NCI-H2196 treated with DMSO at 0.1 percent for 48 hours (cell line): ENCODE data around the gene CYP4F22.
"Not testable (repeated sequence)": the region's sequence is repeated elsewhere in the genome, so short reads cannot be mapped to it uniquely, and the experiment has no call there.

Experiments
- DNase-seq: peaks from one replicate; lab custom pipeline; 2025; ENCODE audit not compliant: unreplicated experiment; lab: John Stamatoyannopoulos, UW

CYP4F22 gene

GRCh38 chr19:15564534-15565168, 56.3 kb downstream of the CYP4F22 start:
- no peak for DNase-seq

DNA sequence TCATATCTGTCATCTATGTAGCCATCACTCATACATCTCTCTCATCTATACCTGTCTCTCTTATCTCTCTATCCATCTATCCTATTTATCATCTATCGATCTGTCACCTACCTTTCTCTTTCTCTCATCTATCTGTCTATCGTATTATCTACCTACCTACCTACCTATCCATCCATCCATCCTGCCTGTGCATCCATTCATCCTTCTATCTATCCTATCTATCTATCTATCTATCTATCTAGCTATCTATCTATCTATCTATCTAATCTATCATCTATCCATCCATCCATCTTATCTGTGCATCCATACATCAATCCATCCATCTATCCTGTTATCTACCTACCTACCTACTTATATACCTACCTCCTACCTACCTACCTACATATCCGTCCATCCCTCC, 62.1 kb downstream of the CYP4F22 start:
- no peak for DNase-seq

DNA sequence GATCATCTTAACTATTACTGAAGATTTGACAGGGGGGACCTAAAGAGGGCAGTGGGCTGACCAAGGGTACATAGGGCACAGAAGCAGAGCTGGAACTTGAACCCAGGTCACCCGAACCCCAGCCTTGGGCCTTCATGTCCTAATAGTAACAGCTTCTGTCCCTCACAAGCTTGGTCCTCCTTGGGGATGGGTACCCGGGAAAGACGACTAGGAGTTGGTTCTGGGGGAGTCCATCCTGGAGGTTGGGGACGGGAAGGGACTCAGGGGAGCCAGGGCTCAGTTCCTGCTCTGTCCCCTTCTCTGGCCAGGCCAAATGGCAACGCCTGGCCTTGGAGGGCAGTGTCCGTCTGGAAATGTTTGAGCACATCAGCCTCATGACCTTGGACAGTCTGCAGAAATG, 67.1 kb downstream of the CYP4F22 start:
- no peak for DNase-seq

GRCh38 chr19:15576526-15577156, 68.3 kb downstream of the CYP4F22 start:
- DNase-seq: no peak

GRCh38 chr19:15577184-15577771, 69.0 kb downstream of the CYP4F22 start:
- DNase-seq: no peak

DNA sequence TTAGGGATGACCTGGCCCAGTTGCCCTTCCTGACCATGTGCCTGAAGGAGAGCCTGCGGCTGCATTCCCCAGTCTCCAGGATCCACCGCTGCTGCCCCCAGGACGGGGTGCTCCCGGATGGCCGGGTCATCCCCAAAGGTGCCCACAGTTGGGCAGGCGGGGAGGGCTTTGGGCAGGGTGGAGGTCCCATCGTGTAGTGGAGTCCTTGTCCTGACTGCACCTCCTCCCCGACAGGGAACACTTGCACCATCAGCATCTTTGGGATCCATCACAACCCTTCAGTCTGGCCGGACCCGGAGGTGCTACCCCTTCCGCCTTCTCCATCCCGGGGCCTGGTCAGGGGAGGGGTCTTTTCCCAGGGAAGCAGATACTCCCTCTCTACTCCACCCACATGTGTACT, 75.0 kb downstream of the CYP4F22 start:
- DNase-seq: no peak

DNA sequence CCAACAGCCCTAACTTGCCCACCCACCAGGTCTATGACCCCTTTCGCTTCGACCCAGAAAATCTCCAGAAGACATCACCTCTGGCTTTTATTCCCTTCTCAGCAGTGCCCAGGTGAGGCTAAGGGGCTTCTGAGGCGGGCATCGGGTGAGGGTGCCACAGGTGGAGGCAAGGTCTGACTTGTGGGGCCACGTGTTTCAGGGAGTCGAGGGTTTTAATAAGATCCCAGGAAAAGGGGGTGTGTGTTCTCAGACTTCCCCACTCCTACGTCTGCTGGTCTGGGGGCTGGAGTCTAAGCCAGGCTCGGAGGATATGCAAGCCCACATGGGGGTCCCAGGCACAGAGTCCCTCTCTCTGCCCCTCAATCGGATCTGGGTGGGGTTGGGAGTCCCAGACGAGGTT, 75.8 kb downstream of the CYP4F22 start:
- no peak for DNase-seq

DNA sequence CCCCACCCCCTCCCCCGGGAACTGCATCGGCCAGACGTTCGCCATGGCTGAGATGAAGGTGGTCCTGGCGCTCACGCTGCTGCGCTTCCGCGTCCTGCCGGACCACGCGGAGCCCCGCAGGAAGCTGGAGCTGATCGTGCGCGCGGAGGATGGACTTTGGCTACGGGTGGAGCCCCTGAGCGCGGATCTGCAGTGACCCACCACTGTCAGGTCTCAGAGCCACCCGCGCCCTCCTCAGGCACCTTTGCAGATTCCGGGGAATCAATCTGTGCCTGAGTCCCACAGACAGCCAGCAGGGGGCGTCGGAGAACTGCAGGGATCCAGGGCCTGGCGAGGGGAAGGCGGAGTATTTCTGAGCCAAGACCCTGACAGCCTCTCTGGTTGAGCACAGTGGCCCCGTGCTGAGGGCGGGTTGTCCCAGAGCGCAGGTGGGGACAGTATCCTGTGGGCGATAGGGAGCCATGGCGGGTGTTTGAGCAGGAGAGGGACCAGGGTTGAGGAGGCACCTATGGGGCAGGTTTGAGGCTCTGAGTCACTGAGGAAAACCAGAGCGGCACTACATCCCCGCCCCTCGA, 76.3 kb downstream of the CYP4F22 start:
- no peak for DNase-seq

GRCh38 chr19:15587663-15588062, 79.3 kb downstream of the CYP4F22 start:
- DNase-seq: no peak

GRCh38 chr19:15588265-15588664, 79.9 kb downstream of the CYP4F22 start:
- DNase-seq: no peak

GRCh38 chr19:15589760-15590451, 81.6 kb downstream of the CYP4F22 start:
- no peak for DNase-seq

DNA sequence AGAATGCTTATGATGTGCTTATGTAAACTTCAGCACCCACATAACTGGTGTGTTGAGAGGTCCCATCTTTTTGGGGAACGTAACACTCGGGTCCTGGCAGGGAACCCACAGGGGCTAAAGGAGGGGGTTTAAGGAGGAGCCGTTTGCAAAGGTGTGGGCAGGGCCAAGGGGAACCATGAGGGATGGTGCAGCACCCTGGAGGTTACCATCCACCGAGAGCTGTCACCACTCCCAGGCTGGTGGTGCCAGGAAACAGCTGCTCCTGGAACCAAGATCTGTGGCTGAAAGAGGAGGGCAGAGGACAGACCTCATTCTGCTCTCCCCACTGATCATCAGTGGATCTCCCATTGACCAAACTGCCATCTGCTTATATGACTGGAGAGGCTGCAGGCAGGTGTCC, 83.5 kb downstream of the CYP4F22 start:
- no peak for DNase-seq

DNA sequence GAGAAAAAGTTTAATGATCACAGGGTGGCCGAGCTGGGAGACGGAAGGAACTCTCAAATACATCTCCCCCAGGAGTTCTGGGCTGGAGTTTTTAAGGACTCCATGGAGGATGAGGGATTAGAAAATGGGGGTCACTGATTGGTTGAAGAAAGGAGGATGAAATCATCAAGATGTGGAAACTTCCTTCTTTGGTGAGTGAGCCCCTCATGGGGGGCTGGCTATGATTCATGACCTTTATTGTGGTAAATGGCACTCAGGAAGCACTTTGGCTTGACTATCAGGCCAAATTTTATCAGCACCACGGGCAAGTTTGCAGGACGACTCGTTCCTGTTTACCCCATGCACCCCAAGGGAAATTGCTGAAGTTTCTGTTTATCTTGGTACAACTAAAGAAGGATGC, 84.2 kb downstream of the CYP4F22 start:
- DNase-seq: not testable (repeated sequence)

- not testable (repeated sequence) for DNase-seq
Observed at GRCh38 chr19:15593766-15594165, 85.4 kb downstream of the CYP4F22 start.

- DNase-seq: no peak
Observed at GRCh38 chr19:15595069-15595468, 86.7 kb downstream of the CYP4F22 start.
